Activated B cell treated with CpG ODN at 0.5 μM for 24 hours (primary cell): ENCODE measurements around the gene HSP90AA1. TPM values are rescaled to one million over a fixed set of nuclear protein-coding genes. Genes with fewer than 3 reads are reported as not detected.

Experiments
- ATAC-seq: fragments of 200-7000 bp; cut with Tn5 transposase; one replicate; pipeline ENCODE4 v1.10.0; 2021; ENCODE audit warnings: low read depth, mild to moderate bottlenecking, moderate library complexity
- CTCF ChIA-PET: fragments of 350-600 bp; sonication (Branson Sonifier 250); formaldehyde crosslinking; loops from one replicate; lab custom pipeline; 2021; ENCODE audit warnings: antibody characterized with exemption; lab: Charles Lee
- POLR2A ChIA-PET: fragments of 350-600 bp; sonication (Branson Sonifier 250); formaldehyde crosslinking; loops from one replicate; lab custom pipeline; 2021; ENCODE audit warnings: antibody characterized with exemption; lab: Charles Lee
- DNase-seq: peaks from one replicate; pipeline ENCODE4 v3.0.0; 2022
- H3K27ac Mint-ChIP-seq: one replicate; pipeline ENCODE4 v1.8.0; 2020; ENCODE audit warnings: mixed read lengths
- H3K27me3 Mint-ChIP-seq: one replicate; pipeline ENCODE4 v1.8.0; 2021; ENCODE audit warnings: mixed read lengths
- H3K36me3 Mint-ChIP-seq: one replicate; pipeline ENCODE4 v1.8.0; 2021; ENCODE audit warnings: low read depth, mixed read lengths
- H3K4me1 Mint-ChIP-seq: one replicate; pipeline ENCODE4 v1.8.0; 2021; ENCODE audit warnings: mixed read lengths
- H3K4me3 Mint-ChIP-seq: one replicate; pipeline ENCODE4 v1.8.0; 2020; ENCODE audit warnings: mild to moderate bottlenecking, mixed read lengths
- H3K9me3 Mint-ChIP-seq: one replicate; pipeline ENCODE4 v1.8.0; 2020; ENCODE audit warnings: mixed read lengths
- CTCF ChIP-seq: fragments of 200-600 bp; IDR thresholded peaks from one replicate; pipeline ENCODE4 v1.8.0; 2022; ENCODE audit warnings: antibody characterized with exemption, mild to moderate bottlenecking
- intact Hi-C: fragments of 100-400 bp; cut with micrococcal nuclease; formaldehyde crosslinking; loops from one replicate; pipeline ENCODE4 v1.15.1; 2024
- total RNA-seq: library from RNA; stranded (reverse); gene quantifications from 2 replicates; pipeline ENCODE4 v1.2.3, GENCODE V29; 2022

The HSP90AA1 gene
- total RNA-seq, 1 donor from 2014 or later, result 435 TPM

GRCh38 chr14:102043251-102044025, 43.4 kb downstream of the HSP90AA1 start:
- Mint-ChIP-seq H3K27me3 (no peaks in the 10 kb centered on the region), H3K9me3 (no peaks in the 10 kb centered on the region), H3K36me3 (peaks cover 88% of the 10 kb centered on the region), H3K4me3 (no peak overlapping the region), H3K4me1 (no peaks in the 10 kb centered on the region), H3K27ac (no peak overlapping the region)
- ATAC-seq (no peak), DNase-seq (no peak)
- intact Hi-C loops, result no loop called here
- ChIA-PET POLR2A (no interaction called here), CTCF (no interaction called here)
- no peak for TF ChIP-seq CTCF

- H3K4me1 Mint-ChIP-seq, result no peaks in the 10 kb centered on the region
- H3K27me3 Mint-ChIP-seq, result no peaks in the 10 kb centered on the region
- DNase-seq, result no peak
- intact Hi-C loops, result no loop called here
- no peak for ATAC-seq
- H3K27ac Mint-ChIP-seq, result no peak overlapping the region
- TF ChIP-seq CTCF, result no peak
- ChIA-PET CTCF (no interaction called here), POLR2A (no interaction called here)
- H3K4me3 Mint-ChIP-seq, result no peak overlapping the region
- H3K36me3 Mint-ChIP-seq, result peaks cover 88% of the 10 kb centered on the region
- no peaks in the 10 kb centered on the region for H3K9me3 Mint-ChIP-seq
Observed at GRCh38 chr14:102042699-102043098, 44.1 kb downstream of the HSP90AA1 start.

DNA sequence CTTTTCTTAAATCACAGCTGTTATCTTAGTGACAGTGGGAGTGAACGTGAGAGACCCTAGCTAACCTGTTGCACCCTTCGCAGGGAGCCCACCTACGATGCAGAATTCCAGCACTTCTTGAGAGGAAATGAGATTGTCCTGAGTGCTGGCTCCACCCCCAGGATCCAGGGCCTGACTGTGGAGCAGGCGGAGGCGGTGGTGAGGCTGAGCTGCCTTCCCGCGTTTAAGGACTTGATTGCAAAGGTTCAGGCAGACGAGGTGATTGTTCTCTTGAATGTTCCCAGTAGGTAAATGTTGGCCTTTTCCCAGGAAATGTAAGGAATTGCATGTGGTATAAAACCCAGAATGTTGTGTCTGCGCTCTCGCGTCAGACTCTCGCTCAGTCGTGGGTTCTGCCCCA, 46.7 kb downstream of the HSP90AA1 start:
- ChIA-PET CTCF (no interaction called here), POLR2A (no interaction called here)
- Mint-ChIP-seq H3K4me3 (no peak overlapping the region), H3K4me1 (no peaks in the 10 kb centered on the region), H3K36me3 (peaks cover 94% of the 10 kb centered on the region), H3K27me3 (no peaks in the 10 kb centered on the region), H3K9me3 (no peaks in the 10 kb centered on the region), H3K27ac (no peak overlapping the region)
- DNase-seq (no peak), ATAC-seq (no peak)
- no peak for TF ChIP-seq CTCF
- intact Hi-C loops, result no loop called here

GRCh38 chr14:102039157-102039556, 47.7 kb downstream of the HSP90AA1 start:
- Mint-ChIP-seq H3K27ac (no peak overlapping the region), H3K4me1 (no peaks in the 10 kb centered on the region), H3K9me3 (no peaks in the 10 kb centered on the region), H3K27me3 (no peaks in the 10 kb centered on the region), H3K4me3 (no peak overlapping the region), H3K36me3 (peaks cover 93% of the 10 kb centered on the region)
- no peak for ATAC-seq
- intact Hi-C loops, result no loop called here
- CTCF ChIA-PET, result no interaction called here
- TF ChIP-seq CTCF, result no peak
- DNase-seq, result no peak
- POLR2A ChIA-PET, result interaction anchor here (0.7 kb wide), 1 partner anchor 72 kb away, joined by 3 read pairs; no protein-coding TSS in a partner anchor

DNA sequence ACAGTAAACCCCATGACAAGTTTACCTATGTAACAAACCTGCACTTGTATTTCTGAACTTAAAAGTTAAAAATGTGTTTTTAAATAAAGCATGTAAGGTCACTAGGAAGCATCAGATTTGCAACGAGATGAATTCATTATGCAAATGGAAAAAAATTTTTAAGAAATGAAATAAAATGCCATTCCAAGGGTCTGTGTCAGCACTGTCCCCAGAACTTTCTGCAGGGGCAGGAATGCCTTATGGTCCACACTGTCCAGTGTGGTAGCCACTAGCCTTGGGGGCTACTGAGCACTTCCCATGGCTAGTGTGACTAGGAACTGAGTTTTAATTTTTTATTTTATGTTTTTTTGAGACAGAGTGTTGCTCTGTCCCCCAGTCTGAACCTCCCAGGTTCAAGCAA, 49.2 kb downstream of the HSP90AA1 start:
- no peak for DNase-seq
- ChIA-PET CTCF (no interaction called here), POLR2A (interaction anchor here (0.7 kb wide), 1 partner anchor 11 kb away, joined by 4 read pairs; no protein-coding TSS in a partner anchor)
- Mint-ChIP-seq H3K27ac (no peak overlapping the region), H3K27me3 (no peaks in the 10 kb centered on the region), H3K9me3 (no peaks in the 10 kb centered on the region), H3K4me1 (no peaks in the 10 kb centered on the region), H3K36me3 (peaks cover 95% of the 10 kb centered on the region), H3K4me3 (no peak overlapping the region)
- no peak for ATAC-seq
- no peak for TF ChIP-seq CTCF
- intact Hi-C loops, result no loop called here
